ENCODE data around the gene ADRA2B.
A peak's percentile ranks its signal among the peaks of the same experiment; 100 is the strongest.

GRCh38 chr2:96153991-96154431, 37.6 kb upstream of the ADRA2B start:
- TF ChIP-seq, protein P1, sequence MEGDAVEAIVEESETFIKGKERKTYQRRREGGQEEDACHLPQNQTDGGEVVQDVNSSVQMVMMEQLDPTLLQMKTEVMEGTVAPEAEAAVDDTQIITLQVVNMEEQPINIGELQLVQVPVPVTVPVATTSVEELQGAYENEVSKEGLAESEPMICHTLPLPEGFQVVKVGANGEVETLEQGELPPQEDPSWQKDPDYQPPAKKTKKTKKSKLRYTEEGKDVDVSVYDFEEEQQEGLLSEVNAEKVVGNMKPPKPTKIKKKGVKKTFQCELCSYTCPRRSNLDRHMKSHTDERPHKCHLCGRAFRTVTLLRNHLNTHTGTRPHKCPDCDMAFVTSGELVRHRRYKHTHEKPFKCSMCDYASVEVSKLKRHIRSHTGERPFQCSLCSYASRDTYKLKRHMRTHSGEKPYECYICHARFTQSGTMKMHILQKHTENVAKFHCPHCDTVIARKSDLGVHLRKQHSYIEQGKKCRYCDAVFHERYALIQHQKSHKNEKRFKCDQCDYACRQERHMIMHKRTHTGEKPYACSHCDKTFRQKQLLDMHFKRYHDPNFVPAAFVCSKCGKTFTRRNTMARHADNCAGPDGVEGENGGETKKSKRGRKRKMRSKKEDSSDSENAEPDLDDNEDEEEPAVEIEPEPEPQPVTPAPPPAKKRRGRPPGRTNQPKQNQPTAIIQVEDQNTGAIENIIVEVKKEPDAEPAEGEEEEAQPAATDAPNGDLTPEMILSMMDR (conservative IDR thresholded peaks at IDR 0.05; ENCODE audit: low read length): peak; percentile 39
- TF ChIP-seq EZH2phosphoT487 (IDR thresholded peaks at IDR 0.05; ENCODE audit: borderline replicate concordance): no peak
